Stimulated activated CD4-positive, alpha-beta T cell treated with anti-CD3 and anti-CD28 coated beads, Interleukin-2, amount 100 ng/mL, for 24 hours (primary cell): ENCODE data around the gene PSMA1.

Source experiments
- DNase-seq, 2 donors: peaks; one replicate each; pipeline ENCODE4 v3.0.0-alpha.2; 2020

The PSMA1 gene

GRCh38 chr11:14529321-14529720 lies 9.1 kb upstream of the PSMA1 start:
- no peak for DNase-seq

- DNase-seq = no peak
These were observed 2.6 kb upstream of the PSMA1 start for GRCh38 chr11:14522801-14523200.

GRCh38 chr11:14522245-14522644 lies 2.1 kb upstream of the PSMA1 start:
- no peak for DNase-seq

GRCh38 chr11:14520747-14521151 lies 563 bp upstream of the PSMA1 start:
- DNase-seq = no peak

- no peak for DNase-seq
These were observed 629 bp downstream of the PSMA1 start for GRCh38 chr11:14519597-14519916.

- no peak for DNase-seq
These were observed 1.4 kb downstream of the PSMA1 start for GRCh38 chr11:14518820-14519219.

- no peak for DNase-seq
These were observed 6.4 kb downstream of the PSMA1 start for GRCh38 chr11:14513800-14514199.

GRCh38 chr11:14506532-14506931 lies 13.7 kb downstream of the PSMA1 start:
- DNase-seq = no peak

- no peak for DNase-seq
These were observed 17.2 kb downstream of the PSMA1 start for GRCh38 chr11:14503023-14503422.

- DNase-seq = no peak
These were observed 18.1 kb downstream of the PSMA1 start for GRCh38 chr11:14502039-14502438.

GRCh38 chr11:14500181-14500651 lies 20.0 kb downstream of the PSMA1 start:
- DNase-seq = peak; percentile 46 to 57

- peak; percentile 91 to 92 for DNase-seq
These were observed 20.5 kb downstream of the PSMA1 start, which contains the start of gene COPB1 for GRCh38 chr11:14499560-14500180. TSS of gene COPB1 (minus strand) at chr11:14499811. CDS start at chr11:14498928, 883 bp downstream.

- peak; percentile 44 to 47 for DNase-seq
These were observed 21.0 kb downstream of the PSMA1 start for GRCh38 chr11:14499178-14499559.

- DNase-seq = no peak
These were observed 39.5 kb downstream of the PSMA1 start for GRCh38 chr11:14480716-14481115.

- DNase-seq = no peak
These were observed 49.1 kb downstream of the PSMA1 start for GRCh38 chr11:14471127-14471526.

- no peak for DNase-seq
These were observed 56.6 kb downstream of the PSMA1 start for GRCh38 chr11:14463623-14464022.

GRCh38 chr11:14460147-14460546 lies 60.0 kb downstream of the PSMA1 start:
- DNase-seq = no peak

- no peak for DNase-seq
These were observed 61.8 kb downstream of the PSMA1 start for GRCh38 chr11:14458377-14458776.

- DNase-seq = no peak
These were observed 64.3 kb downstream of the PSMA1 start for GRCh38 chr11:14455648-14456430.
